Measurements from ENCODE around the gene COL4A3.

COL4A3 gene

GRCh38 chr2:227280895-227281294 is 116.5 kb downstream of the COL4A3 start:
- POLR2A ChIA-PET, result no interaction called here
- CTCF ChIA-PET, result no interaction called here
- no peak for DNase-seq (ENCODE audit: low read depth, low spot score)
- no peak overlapping the region for H3K4me3 ChIP-seq (ENCODE audit: low read depth, low read length)
- no peak for TF ChIP-seq CTCF (IDR thresholded peaks at IDR 0.05; ENCODE audit: insufficient read depth, low read length, missing control alignments)

- ChIA-PET CTCF (no interaction called here), POLR2A (no interaction called here)
- DNase-seq (ENCODE audit: low read depth, low spot score), result no peak
- H3K4me3 ChIP-seq (ENCODE audit: low read depth, low read length), result no peak overlapping the region
- no peak for TF ChIP-seq CTCF (IDR thresholded peaks at IDR 0.05; ENCODE audit: insufficient read depth, low read length, missing control alignments)
Observed at GRCh38 chr2:227285741-227286236, 121.4 kb downstream of the COL4A3 start.

GRCh38 chr2:227287771-227288170 is 123.3 kb downstream of the COL4A3 start:
- ChIA-PET POLR2A (no interaction called here), CTCF (no interaction called here)
- TF ChIP-seq CTCF (IDR thresholded peaks at IDR 0.05; ENCODE audit: insufficient read depth, low read length, missing control alignments), result no peak
- no peak for DNase-seq (ENCODE audit: low read depth, low spot score)
- no peak overlapping the region for H3K4me3 ChIP-seq (ENCODE audit: low read depth, low read length)

- CTCF ChIA-PET, result interaction anchor here (1.6 kb wide), 1 partner anchor 25 kb away, joined by 3 read pairs; no protein-coding TSS in a partner anchor
- POLR2A ChIA-PET, result no interaction called here
- DNase-seq (ENCODE audit: low read depth, low spot score), result no peak
- no peak overlapping the region for H3K4me3 ChIP-seq (ENCODE audit: low read depth, low read length)
- TF ChIP-seq CTCF (IDR thresholded peaks at IDR 0.05; ENCODE audit: insufficient read depth, low read length, missing control alignments), result no peak
Observed at GRCh38 chr2:227292314-227292713, 127.9 kb downstream of the COL4A3 start.

GRCh38 chr2:227293531-227293930 is 129.1 kb downstream of the COL4A3 start:
- DNase-seq (ENCODE audit: low read depth, low spot score), result no peak
- ChIA-PET CTCF (no interaction called here), POLR2A (no interaction called here)
- no peak for TF ChIP-seq CTCF (IDR thresholded peaks at IDR 0.05; ENCODE audit: insufficient read depth, low read length, missing control alignments)
- no peak overlapping the region for H3K4me3 ChIP-seq (ENCODE audit: low read depth, low read length)

GRCh38 chr2:227295806-227296205 is 131.4 kb downstream of the COL4A3 start:
- no peak overlapping the region for H3K4me3 ChIP-seq (ENCODE audit: low read depth, low read length)
- POLR2A ChIA-PET, result no interaction called here
- no peak for TF ChIP-seq CTCF (IDR thresholded peaks at IDR 0.05; ENCODE audit: insufficient read depth, low read length, missing control alignments)
- no peak for DNase-seq (ENCODE audit: low read depth, low spot score)
- CTCF ChIA-PET, result no interaction called here

Measured in AG04449 (cell line).